SHP77 treated with DMSO at 0.1 percent for 48 hours (cell line): Measurements from ENCODE around the gene BSCL2.
A peak's percentile ranks its signal among the peaks of the same experiment; 100 is the strongest.
"Not testable (repeated sequence)": the region's sequence is repeated elsewhere in the genome, so short reads cannot be mapped to it uniquely, and the experiment has no call there.

ENCODE experiments used
- DNase-seq: peaks from one replicate; lab custom pipeline; 2025; lab: John Stamatoyannopoulos, UW

BSCL2 gene

DNA sequence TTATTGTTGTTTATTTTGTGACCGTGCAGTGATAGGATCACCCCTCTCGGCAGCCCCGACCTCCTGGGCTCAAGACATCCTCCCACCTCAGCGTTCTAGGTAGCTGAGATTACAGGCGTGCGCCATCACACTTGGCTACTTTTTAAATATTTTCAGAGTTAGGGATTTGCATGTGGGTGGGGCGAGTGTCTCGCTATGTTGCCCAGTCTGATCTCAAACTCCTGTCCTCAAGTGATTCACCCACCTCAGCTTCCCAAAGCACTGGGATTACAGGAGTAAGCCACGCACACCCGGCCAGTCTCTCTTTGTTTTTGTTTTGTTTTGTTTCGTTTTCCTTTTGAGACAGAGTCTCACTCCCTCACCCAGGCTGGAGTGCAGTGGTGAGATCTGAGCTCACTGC is 52.9 kb downstream of the BSCL2 start:
- DNase-seq, result no peak

DNA sequence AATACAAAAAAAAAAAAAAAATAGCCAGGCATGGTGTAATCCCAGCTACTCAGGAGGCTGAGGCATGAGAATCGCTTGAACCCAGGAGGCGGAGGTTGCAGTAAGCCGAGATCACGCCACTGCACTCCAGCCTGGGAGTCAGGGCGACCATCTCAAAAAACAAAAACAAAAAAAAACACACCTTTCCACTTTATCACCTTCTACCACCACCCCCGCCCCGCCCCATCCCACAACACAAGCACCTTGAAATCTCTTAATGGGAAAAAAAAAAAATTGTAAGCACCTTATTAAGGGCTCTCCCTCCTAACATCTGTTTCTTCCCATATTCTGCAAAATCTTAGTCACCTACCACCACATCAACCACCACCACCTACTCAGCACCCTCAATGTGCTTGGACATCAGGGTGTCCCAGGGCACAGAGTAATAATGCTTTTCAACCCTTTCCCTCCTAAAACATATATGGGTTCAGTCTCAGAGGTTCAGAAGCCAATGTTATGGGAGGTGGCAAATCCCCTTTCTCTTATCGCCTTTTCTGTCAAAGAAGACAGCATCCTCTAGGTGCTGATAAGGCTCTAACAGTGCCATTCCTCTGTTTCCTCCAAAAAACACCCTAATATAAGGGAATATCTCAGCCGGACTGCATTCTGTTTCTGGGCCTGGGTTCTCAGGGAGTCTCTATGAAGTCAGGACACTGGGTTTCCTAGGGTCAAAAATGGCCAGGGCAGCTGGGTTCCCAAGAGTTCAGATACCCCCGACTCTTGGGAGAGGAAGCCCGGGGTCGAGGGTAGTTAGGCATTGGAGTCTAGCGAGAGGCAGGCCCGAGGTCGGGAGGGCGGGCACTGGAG is 54.8 kb downstream of the BSCL2 start:
- no peak for DNase-seq

GRCh38 chr11:62650283-62650682 is 56.9 kb downstream of the BSCL2 start:
- not testable (repeated sequence) for DNase-seq

DNA sequence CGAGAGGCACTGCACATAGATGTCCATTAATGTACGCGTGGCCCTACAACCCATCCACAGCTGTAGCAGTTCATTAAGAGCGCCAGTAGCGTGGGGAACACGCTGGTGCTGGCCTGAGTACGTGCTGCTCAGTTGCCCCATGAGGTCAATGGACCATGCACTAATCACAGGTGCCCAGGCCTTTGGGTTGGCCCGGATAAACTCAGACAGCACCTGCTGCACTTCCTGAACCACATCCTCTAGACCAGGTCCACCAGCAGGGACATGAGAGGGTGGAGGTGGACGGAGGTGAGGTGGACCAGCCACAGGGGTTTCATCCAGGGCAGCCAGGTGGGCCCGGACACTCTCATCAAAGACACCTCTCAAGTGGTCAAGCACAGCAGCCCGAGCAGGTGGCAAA is 57.7 kb downstream of the BSCL2 start:
- no peak for DNase-seq

- no peak for DNase-seq
Observed at GRCh38 chr11:62648967-62649364, 58.3 kb downstream of the BSCL2 start.

DNA sequence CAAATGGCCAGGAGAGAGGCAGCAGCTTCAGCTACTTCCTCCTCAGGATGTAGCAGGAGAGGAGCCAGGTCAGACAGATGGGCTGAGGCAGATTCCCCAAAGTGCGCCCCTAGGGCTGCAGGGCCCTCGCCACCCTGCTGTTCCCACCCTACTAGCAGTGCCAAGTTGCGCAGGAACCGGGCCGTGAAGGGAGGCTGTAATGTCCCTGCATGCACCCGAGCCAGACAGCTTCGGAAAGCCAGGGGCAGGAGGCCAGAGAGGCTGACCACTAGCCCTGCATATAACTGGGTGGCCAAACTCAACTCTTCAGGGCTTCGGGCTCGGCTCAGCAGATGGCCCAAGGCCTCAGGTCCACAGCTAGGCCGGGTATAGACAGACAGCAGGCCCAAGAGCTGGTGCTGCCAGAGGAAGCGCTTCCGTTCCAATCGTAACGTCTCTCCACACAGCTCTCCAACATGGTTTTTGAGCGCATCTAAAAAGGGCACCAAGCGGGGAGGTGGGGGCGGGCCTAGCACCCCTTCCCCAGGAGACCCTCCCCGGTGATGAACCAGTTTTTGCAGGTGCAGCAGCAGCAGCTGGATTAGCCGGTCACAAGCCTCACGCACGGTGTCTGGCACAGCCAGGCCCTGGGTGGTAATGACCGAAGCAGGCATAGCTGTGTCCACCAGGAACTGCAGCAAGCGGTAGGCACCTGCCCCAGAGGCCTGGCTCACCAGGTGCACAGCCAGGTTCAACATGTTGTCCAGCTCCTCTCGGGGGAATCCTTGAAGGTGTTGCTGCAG is 58.8 kb downstream of the BSCL2 start:
- DNase-seq, result no peak

- DNase-seq, result no peak
Observed at GRCh38 chr11:62647609-62648005, 59.6 kb downstream of the BSCL2 start.

DNA sequence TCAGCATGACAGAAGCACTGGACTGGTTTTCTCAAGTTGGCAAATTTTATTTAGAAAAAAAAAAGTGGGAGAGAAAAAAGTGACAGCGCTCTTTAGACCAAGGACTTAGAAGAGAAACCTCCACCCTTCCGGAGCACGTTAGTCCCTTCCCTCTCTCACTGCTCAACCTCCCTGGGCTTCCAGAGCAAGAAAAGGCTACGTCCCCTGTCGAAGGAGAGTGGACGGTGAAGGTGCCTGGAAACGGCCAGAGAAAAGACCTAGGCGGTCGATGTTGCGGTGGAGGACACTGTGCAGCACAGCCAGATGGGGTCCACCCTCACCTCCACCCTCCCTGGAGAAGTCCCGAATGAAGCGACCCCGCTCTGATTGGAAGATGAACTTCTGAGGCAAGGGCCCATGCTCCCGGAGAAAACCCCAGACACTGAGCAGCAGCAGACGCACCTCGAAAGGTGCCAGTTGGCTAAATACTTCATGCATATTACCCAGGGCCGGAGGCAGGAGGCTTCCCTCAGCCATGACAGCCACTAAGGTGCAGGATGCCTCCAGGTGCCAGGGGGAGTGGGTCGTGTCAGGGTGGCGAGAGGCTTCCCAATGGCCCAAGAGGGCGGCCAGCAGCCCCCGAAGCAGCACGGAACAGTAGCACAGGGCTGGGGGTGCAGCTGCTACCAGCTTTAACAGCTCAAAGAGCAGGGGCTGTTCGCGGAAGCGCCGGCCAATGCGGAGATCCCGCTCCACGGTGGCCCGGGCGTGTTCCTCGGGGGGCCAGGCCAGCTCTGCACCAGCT is 60.2 kb downstream of the BSCL2 start:
- DNase-seq, result no peak

- peak; percentile 86 for DNase-seq
Observed at GRCh38 chr11:62645946-62646824, 61.0 kb downstream of the BSCL2 start, which contains the start of gene GANAB. TSS of gene GANAB (minus strand) at chr11:62646613. CDS start at chr11:62646599, 14 bp downstream.

GRCh38 chr11:62645671-62645945 is 61.6 kb downstream of the BSCL2 start:
- no peak for DNase-seq

DNA sequence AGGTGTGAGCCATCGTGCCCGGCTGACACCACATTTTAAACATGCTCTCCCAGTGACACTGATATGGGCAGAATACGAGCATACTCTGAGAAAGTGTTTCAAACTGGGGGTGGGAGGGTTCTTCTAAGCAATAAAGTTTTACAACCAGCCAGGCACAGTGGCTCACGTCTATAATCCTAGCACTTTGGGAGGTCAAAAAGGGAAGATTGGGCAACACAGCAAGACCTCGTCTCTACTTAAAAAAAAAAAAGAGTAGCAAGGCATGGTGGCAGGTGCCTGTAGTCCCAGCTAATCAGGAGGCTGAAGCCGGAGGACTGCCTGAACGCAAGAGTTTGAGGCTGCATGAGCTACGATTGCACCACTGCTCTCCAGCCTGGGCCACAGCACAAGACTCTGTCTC is 63.0 kb downstream of the BSCL2 start:
- no peak for DNase-seq
